ENCODE measurements around the gene APOH.
A peak's percentile ranks its signal among the peaks of the same experiment; 100 is the strongest.

The APOH gene

GRCh38 chr17:66228887-66229782, at the start of gene APOH:
Gene APOH (minus strand): TSS chr17:66229415. CDS start chr17:66229379, 36 bp downstream.
- CTCF ChIA-PET, result no interaction called here
- no peak for DNase-seq (ENCODE audit: low spot score)
- no peak within 1 kb of the TSS for H3K27ac ChIP-seq

GRCh38 chr17:66277191-66277590, 48.0 kb upstream of the APOH start:
- no peak for TF ChIP-seq CTCF (conservative IDR thresholded peaks at IDR 0.05; ENCODE audit: low read depth)
- ChIA-PET CTCF (interaction anchor here (0.5 kb wide), 1 partner anchor 11 kb away, joined by 8 read pairs; no protein-coding TSS in a partner anchor), POLR2A (ENCODE audit: low non-redundant PET) (no interaction called here)
- no peak for DNase-seq (ENCODE audit: low spot score)
- H3K27ac ChIP-seq, result no peak overlapping the region

More at GRCh38 chr17:66228887-66229782, at the start of gene APOH:
- no peak for TF ChIP-seq CTCF (conservative IDR thresholded peaks at IDR 0.05; ENCODE audit: low read depth)
- POLR2A ChIA-PET (ENCODE audit: low non-redundant PET), result no interaction called here

GRCh38 chr17:66276328-66276937, 47.2 kb upstream of the APOH start:
- H3K27ac ChIP-seq, result peak overlapping the region; percentile 66
- DNase-seq (ENCODE audit: low spot score), result no peak
- TF ChIP-seq CTCF (conservative IDR thresholded peaks at IDR 0.05; ENCODE audit: low read depth), result no peak
- CTCF ChIA-PET, result interaction anchor here (0.6 to 1.1 kb wide), 2 partner anchors 291 to 790 kb away, joined by 3 to 4 read pairs; no protein-coding TSS in a partner anchor
- POLR2A ChIA-PET (ENCODE audit: low non-redundant PET), result no interaction called here

- H3K27ac ChIP-seq, result peak overlapping the region; percentile 66
- POLR2A ChIA-PET (ENCODE audit: low non-redundant PET), result no interaction called here
- CTCF ChIA-PET, result interaction anchor here (1.1 kb wide), 1 partner anchor 291 kb away, joined by 4 read pairs; no protein-coding TSS in a partner anchor
- DNase-seq (ENCODE audit: low spot score), result peak; percentile 80
- TF ChIP-seq CTCF (conservative IDR thresholded peaks at IDR 0.05; ENCODE audit: low read depth), result no peak
These were observed 46.4 kb upstream of the APOH start for GRCh38 chr17:66275651-66276050.

- POLR2A ChIA-PET (ENCODE audit: low non-redundant PET), result no interaction called here
- peak overlapping the region; percentile 50 for H3K27ac ChIP-seq
- TF ChIP-seq CTCF (conservative IDR thresholded peaks at IDR 0.05; ENCODE audit: low read depth), result no peak
- DNase-seq (ENCODE audit: low spot score), result no peak
- CTCF ChIA-PET, result interaction anchor here (0.6 kb wide), 1 partner anchor 336 kb away, joined by 3 read pairs; no protein-coding TSS in a partner anchor
These were observed 44.3 kb upstream of the APOH start for GRCh38 chr17:66273586-66273848.

GRCh38 chr17:66272811-66273585, 43.8 kb upstream of the APOH start:
- TF ChIP-seq CTCF (conservative IDR thresholded peaks at IDR 0.05; ENCODE audit: low read depth), result no peak
- POLR2A ChIA-PET (ENCODE audit: low non-redundant PET), result no interaction called here
- DNase-seq (ENCODE audit: low spot score), result peak; percentile 45
- peak overlapping the region; percentile 58 for H3K27ac ChIP-seq
- CTCF ChIA-PET, result interaction anchor here (0.6 to 0.7 kb wide), 3 partner anchors 15 to 336 kb away, joined by 3 to 5 read pairs (median 5); no protein-coding TSS in a partner anchor
